Amniotic epithelial cell (primary cell): ENCODE measurements around the gene IMPACT.

Experiments used
- DNase-seq: peaks from one replicate; pipeline ENCODE4 v3.0.0-alpha.2; 2010; ENCODE audit warnings: low read depth

Gene IMPACT, protein sequence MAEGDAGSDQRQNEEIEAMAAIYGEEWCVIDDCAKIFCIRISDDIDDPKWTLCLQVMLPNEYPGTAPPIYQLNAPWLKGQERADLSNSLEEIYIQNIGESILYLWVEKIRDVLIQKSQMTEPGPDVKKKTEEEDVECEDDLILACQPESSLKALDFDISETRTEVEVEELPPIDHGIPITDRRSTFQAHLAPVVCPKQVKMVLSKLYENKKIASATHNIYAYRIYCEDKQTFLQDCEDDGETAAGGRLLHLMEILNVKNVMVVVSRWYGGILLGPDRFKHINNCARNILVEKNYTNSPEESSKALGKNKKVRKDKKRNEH

DNA sequence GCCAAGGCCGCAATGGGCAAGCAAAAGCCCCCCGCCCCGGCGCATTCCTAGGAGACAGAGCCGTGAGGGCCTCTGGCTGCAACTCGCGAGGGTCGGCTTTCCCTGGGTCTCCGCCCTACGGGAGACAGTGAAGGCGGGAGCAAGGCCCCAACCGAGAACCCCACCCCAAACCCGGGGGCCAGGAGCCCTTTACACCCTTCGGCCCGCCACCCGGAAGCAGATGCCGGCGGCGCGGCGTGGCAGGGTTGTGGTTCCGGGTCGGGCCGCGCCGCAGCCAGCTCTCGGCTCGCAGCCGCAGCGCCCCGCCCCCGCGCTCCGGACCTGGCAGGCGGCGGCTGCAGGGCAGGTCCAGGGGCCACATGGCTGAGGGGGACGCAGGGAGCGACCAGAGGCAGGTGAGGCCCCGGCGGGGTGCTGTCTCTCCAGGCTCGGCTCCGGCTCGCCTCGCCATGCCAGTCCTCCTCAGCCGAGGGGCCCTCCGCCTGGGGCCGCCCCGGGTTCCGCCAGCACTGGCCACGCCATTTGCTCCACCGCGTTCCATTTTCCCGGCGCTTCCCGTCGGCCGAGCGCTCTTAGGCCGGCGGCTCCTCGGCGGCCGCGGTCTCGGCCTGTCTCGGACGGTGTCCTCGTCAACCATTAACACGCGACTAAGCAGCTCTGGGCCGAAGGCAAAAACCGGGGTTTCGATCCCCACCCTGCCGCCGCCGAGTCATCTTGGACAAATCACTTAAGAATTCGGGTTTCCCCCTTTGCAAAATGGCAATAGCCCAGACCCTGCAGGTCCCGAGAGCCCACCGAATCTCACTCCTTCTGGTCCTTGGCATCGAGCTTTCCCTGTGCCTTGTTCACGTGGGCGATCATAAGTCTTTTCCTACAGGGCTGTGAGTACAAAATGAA lies at the start of gene IMPACT:
TSS of gene IMPACT (plus strand) at position 273 of the 897 bp plus-strand sequence. CDS start at position 360, 87 bp downstream.
- DNase-seq, result peak; percentile 69

DNA sequence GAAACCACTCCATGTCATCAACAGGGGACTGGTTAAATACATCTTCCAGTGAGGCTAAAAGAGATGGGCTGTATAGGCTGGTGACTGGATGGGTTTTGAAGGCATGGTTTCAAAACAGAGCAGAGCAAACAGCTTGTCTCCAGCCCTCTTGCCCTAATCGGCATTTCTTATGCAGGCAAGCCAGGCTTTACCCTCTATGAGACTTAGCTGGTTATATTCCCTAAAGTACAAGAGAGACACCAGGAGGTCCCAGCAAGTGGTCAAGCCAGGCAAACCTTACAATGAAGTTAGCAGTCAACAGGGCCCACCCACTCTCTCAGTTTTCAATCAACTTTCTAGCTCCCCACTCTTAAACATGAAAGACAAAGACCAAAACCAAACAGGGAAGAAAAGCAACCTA lies 47.9 kb upstream of the IMPACT start:
- no peak for DNase-seq

DNA sequence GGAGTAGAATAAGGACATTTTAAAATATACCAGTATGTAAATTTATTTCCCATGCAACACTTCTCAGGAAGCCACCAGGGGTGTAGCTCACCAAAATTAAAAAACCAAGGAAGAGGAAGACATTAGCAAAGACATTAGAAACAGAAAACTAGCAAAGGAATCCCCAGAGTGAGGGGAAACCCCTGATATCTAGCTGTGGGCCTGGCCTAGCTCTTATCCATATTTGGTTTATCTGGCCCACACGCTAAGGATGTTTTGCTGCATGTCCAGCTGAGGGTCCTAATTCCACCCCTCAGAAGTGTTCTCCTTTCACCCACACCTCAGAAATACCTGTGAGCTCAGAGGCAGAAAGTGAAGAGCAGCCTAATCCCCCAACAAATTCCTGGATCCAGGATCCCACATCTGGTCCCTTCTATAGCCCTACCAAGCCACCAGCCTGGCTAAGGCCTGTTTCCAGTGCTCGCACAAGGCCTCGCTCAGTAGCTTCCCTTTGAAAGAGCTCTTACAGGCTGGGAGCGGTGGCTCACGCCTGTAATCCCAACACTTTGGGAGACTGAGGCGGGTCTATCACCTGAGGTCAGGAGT lies 46.2 kb upstream of the IMPACT start:
- DNase-seq, result no peak

DNA sequence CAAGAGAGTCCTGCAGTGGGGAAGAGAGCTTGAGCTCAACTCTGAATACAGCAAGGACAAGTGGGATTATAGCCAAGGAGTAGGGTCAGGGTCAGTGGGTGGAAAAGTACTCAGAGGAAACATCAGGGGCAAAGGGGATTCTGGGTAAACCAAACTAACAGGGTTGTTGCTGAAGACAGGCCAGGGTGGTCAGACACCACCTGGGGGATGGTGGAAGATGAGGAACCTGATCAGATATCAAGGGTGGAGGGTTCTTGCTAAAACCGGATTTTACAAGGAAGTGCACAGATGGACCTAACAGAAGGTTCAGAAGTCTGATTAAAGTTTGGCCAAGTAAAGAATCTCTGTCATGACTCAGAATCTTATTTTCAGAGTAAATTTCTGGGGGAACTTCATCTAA lies 45.3 kb upstream of the IMPACT start:
- DNase-seq, result no peak

DNA sequence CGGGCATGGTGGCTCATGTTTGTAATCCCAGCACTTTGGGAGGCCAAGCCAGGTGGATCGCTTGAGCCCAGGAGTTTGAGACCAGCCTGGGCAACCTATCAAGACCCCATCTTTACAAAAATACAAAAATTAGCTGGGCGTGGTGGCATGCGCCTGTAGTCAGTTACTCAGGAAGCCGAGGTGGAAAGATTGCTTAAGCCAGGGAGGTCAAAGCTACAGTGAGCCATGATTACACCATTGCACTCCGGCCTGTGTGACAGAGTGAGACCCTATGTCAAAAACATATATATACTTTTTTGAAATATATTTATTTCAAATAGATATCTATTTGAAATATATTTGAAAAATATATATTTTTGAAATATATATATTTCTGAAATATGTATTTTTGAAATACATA lies 39.8 kb upstream of the IMPACT start:
- no peak for DNase-seq

DNA sequence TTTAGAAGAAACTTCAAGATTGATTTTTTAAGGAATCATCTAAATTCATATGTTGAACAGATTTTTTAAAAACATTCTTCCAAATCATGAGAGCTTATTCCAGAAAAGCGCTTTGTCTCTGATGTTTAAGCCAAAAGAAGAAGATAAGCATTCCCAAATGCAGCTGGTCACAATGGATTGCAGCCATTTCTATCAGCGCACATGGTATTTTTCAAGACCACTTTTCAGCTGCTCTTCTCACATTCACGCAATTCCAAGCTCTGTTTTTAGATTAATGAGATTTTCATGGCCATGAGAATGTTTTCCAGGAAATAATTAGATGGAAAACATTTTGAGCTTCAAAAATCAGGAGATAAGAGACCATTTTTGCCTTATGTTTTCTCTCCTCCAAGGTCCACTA lies 37.5 kb upstream of the IMPACT start:
- DNase-seq, result no peak

DNA sequence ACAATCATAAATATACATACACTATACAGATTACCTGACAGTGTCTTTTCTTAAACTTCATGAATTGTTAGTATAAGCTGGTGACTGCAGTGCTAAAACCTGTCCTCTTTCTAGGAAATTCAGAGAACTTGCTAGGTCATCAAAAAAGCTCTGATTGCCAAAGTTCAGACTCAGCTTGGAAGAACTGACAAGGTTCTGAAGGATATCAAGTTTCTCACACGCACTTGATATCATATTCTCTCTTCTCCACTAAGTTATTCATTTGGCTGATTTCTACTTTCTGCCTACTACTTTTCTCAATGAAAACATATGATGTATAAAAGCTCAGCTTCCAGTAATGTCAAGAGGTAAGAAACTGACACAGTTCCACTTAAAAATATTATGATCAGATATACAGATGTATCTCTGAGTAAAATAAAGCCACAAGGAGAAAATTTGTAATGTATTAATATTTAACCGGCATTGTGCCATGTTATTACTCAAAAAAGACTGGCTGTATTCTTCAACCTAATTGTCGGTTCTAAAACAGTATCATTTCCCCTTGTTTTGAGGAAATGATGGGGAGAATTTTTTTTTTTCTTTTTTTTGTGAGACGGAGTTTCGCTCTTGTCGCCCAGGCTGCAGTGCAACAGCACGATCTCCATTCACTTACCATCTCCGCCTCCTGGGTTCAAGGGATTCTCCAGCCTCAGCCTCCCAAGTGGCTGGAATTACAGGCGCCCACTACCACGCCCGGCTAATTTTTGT lies 31.2 kb upstream of the IMPACT start:
- DNase-seq, result peak; percentile 3

DNA sequence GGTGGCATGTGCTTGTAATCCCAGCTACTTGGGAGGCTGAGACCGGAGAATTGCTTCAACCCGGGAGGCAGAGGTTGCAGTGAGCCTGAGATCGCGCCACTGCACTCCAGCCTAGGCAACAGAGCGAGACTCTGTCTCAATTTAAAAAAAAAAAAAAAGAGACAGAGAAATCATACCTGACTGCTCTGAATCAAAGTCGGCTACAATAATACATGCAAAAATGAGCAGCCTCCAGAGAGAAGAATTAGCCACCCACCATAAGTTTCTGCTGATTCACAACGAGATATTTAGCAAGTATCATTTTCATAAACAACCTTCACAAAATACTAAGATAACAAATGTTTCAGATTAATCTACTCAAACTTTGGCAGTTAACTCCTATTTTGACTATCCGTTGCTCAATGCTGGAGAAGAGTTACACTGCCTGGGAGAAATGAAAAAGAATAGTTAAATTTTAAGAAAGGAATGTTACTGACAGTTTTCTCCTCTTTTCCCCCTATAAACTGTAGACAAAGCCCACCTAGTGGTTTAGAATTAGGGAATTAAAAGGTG lies 30.3 kb upstream of the IMPACT start:
- DNase-seq, result peak; percentile 41

DNA sequence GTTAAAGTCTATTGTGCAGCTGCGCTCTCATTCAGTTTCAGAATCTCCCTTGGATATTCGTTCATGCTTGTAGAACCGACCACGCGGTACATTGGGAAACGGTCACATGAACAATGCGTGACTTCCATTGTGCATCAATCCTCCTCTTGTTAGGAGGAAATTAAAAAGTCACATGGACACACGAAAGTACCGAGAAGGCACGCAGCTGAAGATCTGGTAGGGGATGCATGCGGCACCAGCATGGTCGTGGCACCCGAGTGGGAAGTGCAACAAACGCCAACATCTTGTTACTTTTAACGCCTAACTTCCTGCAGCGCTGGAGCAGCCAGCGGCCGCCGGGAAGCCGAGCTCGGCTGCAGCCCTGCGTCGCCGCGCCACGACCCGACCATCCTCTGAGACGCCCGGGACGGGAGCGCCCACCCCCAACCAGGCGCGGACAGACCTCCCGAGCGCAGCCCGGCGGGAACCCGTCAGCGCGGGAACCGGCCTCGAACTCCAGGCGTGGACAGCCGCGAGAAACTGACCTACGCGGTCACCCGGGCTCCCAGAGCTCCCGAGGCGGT lies 29.3 kb upstream of the IMPACT start:
- peak; percentile 72 for DNase-seq

DNA sequence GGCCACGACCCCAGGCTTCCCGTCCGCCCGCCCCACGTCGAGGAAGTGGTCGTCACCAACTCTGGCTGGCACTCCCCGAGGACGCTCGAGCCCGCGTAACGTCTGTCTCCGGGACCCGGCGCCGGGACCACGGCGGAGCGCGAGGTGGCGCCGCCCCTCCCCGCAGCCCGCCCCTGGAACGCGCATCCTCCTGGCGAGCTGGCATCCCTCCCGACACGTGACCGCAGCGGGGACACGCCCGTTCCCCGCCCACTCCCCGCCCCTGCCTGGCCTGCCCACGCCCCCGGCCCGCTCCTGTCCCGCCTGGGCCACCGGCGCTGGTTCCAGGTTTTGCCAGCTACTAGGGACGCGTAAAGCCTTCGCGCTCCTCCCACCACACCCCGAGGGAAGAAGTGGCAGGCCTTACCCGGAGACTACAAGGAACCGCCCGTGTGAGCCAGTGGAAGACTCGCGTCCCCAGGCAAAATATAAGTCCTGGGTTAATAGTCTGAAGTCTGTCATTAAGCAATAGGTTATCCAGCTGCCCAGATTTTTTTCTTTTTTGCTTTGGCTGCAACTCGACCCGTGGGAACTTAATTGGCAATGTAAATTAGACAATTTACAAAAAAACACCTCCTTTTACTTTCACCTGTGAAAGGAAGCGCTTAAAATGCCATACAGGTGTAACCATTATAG lies 28.6 kb upstream of the IMPACT start, which contains the start of gene OSBPL1A:
TSS of gene OSBPL1A (minus strand) at position 131 of the 675 bp plus-strand sequence. CDS start 20,291 bp downstream, outside the sequence.
- peak; percentile 74 for DNase-seq

DNA sequence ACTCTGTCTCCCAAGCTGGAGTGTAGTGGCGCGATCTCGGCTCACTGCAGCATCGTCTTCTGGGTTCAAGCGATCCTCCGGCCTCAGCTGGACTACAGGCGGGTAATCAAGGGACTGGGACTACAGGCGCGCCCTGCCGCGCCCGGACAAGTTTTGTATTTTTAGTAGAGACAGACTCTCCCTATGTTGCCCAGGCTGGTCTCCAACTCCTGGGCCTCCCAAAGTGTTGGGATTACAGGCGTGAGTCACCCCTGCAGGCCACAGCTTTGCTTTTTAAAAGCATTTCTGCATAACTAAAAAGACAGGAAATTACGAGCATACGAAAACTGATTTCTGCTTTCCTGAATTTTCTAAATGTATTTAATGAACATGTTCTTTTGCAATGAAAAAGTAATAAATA lies 27.9 kb upstream of the IMPACT start:
- DNase-seq, result peak; percentile 34

DNA sequence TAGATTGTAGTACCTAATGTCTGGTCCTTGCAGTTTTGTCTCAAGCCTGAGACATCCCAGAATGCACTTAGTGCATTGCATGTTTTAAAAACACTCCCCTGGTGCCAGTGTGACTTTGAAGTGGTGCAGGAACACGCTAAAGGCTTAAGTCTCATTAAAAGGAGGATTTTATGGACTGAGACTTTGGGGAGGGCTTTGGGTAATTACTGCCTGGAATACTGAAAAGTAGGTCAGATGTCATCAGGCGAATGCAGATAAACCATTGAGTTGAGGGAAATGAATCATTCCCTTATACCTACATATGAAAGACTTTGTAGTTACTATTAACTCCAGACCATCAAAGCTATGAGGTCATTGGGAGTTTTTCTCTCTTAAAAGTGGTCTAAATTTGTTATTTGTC lies 25.9 kb upstream of the IMPACT start:
- DNase-seq, result peak; percentile 22

DNA sequence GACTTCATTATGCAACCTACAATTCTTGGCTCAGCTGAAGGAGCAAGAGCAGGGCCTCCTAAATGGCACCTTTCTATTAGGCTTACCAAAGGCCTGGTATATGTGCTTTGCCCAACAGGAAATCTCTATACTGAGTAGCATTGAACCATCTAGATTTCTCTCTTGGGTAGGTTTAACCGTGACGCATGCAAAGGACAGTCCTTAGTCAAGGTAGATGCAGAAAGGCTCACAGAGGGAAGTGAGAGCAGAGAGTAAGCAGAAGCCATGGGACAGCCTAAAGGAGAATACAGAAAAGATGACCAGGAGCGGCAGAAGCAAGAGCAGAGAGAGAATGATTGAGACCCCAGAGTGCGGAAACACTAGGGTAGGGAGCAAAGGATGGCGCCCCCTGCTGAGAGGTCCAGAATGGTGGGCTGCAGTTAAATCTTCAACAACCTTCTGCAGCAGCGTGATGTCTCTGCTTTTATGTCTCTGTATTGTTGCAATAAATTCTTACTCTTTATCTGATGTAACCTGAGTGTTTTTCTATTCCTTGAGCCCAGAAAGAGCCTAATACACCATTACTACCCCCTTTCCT lies 24.2 kb upstream of the IMPACT start:
- DNase-seq, result no peak

DNA sequence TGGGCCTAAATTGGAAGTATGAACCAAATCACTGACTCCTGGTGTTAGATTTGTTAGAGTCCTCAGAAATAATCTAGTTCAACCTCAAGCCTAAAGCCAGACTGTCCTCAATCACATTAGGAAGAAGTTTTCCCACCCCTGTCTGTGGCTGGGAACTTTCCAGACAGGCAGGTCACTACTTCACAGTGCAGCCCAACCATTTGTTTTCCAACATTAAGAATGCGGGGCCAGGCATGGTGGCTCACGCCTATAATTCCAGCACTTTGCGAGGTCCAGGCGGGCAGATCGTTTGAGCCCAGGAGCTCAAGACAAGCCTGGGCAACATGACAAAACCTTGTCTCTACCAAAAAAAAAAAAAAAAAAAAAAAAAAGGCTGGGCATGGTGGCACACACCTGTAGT lies 23.4 kb upstream of the IMPACT start:
- no peak for DNase-seq

DNA sequence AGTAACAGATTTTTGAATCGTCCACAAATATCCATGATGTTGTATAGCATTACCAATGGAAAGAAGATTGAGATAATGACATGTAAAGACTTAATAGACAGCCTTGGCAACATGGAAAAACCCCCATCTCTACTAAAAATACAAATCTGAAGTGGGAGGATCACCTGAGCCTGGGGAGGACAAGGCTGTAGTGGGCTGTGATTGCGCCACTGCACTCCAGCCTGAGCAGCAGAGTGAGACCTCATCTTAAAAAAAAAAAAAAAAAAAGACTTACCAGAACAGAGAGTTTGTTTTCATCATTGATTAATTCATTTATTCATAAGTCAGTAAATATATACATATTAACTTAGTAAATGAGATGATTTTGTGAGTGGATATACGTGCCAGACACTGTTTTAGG lies 21.9 kb upstream of the IMPACT start:
- no peak for DNase-seq

DNA sequence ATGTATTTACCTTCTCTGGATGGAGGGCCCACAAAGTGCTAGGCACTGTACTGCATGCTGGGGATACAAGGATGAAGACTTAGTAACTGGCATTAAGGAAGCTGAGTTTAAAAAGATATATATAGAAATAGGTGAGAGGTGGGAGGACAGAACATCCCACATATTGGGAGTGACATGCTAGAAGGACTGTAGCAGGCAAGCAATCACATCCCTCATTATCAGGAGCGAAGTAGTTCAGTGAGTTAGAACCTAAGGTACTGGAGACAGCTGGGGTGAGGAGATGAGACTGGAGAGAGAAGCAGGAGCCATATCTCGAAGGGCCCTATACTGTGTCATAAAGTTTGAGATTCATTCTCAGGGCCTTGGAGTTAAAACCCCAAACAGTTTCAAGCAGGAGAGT lies 18.0 kb upstream of the IMPACT start:
- no peak for DNase-seq

DNA sequence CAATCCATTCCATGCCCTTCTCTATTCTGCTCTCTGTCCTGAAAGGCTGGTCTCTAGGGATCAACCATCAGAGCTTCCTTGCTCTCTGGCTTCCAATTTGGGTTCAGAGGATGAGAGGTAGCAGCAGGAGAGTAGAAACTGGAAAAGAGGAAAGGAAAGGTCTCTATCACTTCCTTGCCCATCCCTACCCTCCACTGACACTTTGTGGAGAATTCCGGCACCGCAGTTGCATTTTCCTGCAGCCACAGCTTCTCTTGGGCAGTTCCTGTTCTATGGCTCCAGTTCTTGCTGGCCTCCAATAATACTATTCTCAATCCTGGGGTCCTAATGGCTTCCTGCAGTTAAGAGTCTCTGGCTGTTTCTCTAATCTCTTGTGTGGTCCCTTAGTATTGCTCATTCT lies 13.3 kb upstream of the IMPACT start:
- no peak for DNase-seq

DNA sequence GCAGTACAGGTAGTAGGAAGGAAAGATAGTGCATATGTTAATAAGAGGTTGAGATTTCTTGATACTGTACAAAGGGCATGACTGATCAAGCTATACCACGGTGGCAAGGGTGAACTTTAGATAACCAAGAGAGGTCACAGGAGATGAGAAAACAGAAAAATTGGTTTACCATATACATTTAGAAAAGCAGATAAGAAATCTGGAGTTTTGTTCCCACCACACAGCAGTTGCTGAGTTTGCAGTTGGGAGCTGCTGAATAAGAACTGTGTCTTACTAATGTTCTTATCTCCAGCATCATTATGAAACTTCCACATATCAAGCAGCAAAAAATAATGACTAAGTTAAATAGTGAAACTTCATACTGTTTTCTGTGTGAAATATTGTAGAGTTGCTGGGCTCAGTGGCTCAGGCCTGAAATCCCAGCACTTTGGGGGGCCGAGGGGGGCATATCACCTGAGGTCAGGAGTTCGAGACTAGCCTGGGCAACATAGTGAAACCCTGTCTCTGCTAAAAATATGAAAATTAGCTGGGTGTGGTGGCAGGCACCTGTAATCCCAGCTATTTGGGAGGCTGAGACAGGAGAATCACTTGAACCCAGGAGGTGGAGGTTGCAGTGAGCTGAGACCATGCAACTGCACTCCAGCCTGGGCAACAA lies 12.0 kb upstream of the IMPACT start:
- peak; percentile 63 for DNase-seq

DNA sequence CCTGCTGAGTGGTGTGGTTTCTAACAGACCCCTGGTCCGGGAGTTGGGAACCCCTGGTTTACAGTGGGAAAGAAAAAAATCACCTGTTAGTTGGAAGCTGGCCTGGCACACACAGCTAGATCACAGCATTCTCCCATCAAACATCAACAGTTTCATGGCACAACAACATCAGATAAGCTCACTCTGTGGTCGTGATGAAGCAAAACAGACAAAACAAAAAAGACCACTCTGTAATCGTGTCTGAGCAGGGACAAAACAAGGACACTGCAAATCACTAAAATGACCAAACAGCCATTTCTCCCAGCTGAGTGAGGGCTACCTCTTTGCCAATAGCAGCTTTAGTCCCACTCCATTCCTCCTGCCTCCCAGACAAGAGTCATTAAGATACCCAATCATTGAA lies 9.0 kb upstream of the IMPACT start:
- DNase-seq, result no peak

DNA sequence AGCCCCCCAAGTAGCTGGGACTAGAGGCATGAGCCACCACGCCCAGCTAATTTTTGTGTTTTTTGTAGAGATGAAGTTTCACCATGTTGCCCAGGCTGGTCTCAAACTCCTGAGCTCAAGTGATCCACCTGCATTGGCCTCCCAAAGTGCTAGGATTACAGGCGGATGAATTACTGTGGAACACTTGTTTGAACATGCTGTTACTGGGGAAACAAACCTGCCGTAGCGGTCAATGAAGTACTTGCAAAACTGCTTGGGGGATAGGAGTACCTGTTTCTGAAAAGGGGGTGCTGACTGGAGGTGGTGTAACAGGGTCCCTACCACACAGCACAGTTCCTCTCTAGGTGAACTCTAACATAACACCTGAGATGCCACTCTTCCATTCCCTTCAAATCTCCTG lies 5.9 kb upstream of the IMPACT start:
- DNase-seq, result no peak
